HEK293T (cell line): ENCODE data around the gene PMIS2.

ENCODE experiments used
- ELF4 ChIP-seq: fragments of 450-650 bp; IDR thresholded peaks from 2 replicates; pipeline ENCODE4 v1.6.1; 2017; ENCODE audit warnings: antibody characterized with exemption
- FOXA1 ChIP-seq: fragments of 450-650 bp; IDR thresholded peaks from 2 replicates; pipeline ENCODE4 v1.6.1; 2016; ENCODE audit warnings: mild to moderate bottlenecking
- FOXM1 ChIP-seq: fragments of 450-650 bp; IDR thresholded peaks from 2 replicates; pipeline ENCODE4 v1.6.1; 2017; ENCODE audit warnings: mild to moderate bottlenecking, borderline replicate concordance
- LEF1 ChIP-seq: fragments of 450-650 bp; IDR thresholded peaks from 2 replicates; pipeline ENCODE4 v1.6.1; 2017; ENCODE audit warnings: mild to moderate bottlenecking, borderline replicate concordance
- SP1 ChIP-seq: fragments of 450-650 bp; IDR thresholded peaks from 2 replicates; pipeline ENCODE4 v1.6.1; 2017
- SUZ12 ChIP-seq: fragments of 450-650 bp; IDR thresholded peaks from 2 replicates; pipeline ENCODE4 v1.6.1; 2016; ENCODE audit warnings: mild to moderate bottlenecking
- ZNF384 ChIP-seq: fragments of 450-650 bp; IDR thresholded peaks from 2 replicates; pipeline ENCODE4 v1.6.1; 2016

DNA sequence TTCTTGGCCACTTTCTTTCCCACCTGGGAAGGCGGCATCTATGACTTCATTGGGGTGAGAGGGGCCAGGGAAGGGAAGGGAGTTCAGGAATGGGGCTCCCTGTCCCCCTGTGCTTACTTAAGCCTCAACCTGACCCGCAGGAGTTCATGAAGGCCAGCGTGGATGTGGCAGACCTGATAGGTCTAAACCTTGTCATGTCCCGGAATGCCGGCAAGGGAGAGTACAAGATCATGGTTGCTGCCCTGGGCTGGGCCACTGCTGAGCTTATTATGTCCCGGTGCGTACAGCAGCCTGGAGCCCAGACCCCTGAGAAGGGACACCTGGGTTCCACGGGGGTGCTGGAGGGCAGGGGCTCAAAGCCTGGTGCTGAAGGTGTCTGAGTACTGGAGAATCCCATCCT is 39.4 kb upstream of the PMIS2 start:
- no peak for TF ChIP-seq ELF4
- no peak for TF ChIP-seq ZNF384
- no peak for TF ChIP-seq FOXA1
- TF ChIP-seq SUZ12, result no peak
- no peak for TF ChIP-seq LEF1
- TF ChIP-seq FOXM1, result no peak
- TF ChIP-seq SP1, result no peak
